Right hindlimb (tissue), 1 donor: Measurements from ENCODE around the gene C2orf69.
"Not testable (repeated sequence)": the region's sequence is repeated elsewhere in the genome, so short reads cannot be mapped to it uniquely, and the experiment has no call there.

Experiments
- DNase-seq: peaks from one replicate; pipeline ENCODE4 v3.0.0-alpha.2; 2018

C2orf69 gene, protein sequence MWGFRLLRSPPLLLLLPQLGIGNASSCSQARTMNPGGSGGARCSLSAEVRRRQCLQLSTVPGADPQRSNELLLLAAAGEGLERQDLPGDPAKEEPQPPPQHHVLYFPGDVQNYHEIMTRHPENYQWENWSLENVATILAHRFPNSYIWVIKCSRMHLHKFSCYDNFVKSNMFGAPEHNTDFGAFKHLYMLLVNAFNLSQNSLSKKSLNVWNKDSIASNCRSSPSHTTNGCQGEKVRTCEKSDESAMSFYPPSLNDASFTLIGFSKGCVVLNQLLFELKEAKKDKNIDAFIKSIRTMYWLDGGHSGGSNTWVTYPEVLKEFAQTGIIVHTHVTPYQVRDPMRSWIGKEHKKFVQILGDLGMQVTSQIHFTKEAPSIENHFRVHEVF

GRCh38 chr2:199911052-199911876 lies at the start of gene C2orf69:
Gene C2orf69 (plus strand): TSS chr2:199911293. CDS start chr2:199911439, 146 bp downstream.
- DNase-seq, result peak; percentile 98

DNA sequence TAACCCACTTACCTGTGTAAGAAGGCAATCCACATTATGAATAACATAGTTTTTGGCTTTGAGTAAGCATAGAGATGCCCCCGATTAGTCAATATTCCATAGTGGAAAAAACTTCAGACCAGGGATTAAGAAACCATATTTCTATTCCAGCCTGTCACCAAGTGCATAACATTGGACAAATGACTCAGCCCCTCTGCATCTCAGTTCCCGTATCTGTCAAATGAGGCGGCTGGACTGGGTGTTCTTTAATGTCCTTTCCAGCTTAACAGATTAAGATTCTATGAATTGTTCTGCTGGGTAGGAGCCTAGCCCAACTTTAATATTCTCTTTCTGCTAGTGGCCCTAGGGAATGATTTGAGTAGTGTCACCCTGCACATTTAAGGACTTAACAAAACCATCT lies 48.3 kb upstream of the C2orf69 start:
- DNase-seq, result no peak

DNA sequence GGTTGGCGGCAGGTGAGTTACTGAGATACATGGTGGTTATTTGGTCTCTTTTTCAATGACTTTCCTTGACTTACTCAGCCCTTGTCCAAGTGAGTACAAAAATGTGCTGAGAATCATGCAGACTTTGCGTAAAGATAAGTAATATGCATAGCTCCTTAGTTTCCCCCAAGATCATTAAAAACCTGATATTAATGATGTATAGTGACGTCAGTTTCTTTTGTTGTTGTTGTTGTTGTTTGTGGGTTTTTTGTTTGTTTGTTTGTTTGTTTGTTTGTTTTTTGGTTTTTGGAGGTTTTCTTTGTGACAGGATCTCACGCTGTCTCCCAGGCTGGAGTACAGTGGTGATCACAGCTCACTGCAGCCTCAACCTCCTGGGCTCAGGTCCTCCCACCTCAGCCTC lies 45.2 kb upstream of the C2orf69 start:
- DNase-seq, result no peak

DNA sequence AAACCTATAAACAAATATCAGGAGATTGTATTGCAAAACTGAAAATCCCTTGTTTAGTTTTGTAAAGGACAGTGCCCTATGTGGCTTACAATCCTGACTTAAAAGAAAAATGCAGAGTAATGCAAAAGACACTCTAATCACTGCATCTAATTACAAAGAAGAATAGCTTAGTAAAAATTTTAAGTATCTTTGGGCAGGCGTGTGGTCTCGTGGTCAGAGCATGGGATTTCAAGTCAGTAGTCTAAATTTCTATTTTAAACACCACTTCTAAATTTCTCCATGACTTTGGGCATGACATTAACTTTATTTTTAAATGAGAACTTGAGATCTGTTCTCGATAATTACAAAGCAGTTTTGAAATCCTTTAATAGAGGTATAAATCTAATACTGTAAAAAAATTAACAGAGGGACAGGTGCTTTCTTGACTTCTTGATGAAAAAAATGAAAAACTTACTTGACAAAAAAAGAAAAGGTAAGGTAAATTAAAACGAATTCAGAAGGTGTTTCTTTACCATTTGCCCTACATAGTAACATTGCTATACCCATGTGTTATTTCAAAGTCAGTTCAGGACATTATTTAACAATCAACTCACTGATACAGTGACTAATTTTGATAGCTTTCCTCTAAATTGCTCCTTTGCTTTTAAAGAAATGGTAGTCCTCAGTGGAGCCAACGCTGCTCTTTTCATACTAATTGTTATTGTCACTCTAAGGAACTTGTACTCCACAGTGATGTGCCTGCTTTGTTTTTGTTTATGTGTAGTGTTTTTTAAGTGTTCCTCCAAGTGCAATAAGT lies 42.5 kb upstream of the C2orf69 start:
- DNase-seq, result no peak

GRCh38 chr2:199869227-199869541 lies 41.9 kb upstream of the C2orf69 start:
- DNase-seq, result no peak

GRCh38 chr2:199869653-199870052 lies 41.4 kb upstream of the C2orf69 start:
- no peak for DNase-seq

DNA sequence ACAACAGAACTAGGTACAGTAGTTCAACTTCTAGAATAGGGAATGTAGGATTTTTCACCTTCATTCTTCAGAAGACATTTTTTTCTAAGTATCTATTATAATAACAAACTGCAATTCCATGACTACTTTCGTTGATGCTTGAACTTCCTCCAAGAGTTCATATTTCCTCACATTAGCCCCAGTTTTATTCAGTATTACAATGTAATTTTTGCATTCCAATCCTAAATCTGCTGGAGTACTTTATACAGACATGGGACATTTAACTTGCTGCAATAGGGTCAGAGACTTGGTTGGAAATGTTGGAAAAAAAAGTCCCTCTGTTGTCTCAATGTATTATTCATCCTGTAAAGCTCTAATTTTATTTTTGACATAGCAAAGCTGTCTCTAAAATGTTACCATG lies 40.5 kb upstream of the C2orf69 start:
- DNase-seq, result no peak

DNA sequence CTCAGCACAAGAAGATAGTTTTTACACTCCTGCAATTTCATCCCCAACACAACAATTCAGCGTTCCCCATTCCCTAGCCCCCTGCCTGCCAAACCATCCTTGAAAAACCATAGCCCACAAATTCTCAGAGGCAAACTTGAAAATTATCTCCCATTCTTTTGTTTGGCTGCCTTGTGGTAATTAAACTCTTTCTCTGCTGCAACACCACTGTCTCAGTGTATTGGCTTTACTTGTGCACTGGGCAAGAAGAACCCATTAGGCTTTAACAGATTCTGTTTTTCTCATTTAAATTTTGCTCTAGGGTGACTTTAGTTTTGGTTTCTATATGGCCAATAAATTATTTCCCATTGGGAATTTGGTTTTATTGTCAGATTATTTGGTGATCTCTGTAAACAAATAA lies 36.9 kb upstream of the C2orf69 start:
- no peak for DNase-seq

GRCh38 chr2:199875400-199875799 lies 35.7 kb upstream of the C2orf69 start:
- DNase-seq, result no peak

DNA sequence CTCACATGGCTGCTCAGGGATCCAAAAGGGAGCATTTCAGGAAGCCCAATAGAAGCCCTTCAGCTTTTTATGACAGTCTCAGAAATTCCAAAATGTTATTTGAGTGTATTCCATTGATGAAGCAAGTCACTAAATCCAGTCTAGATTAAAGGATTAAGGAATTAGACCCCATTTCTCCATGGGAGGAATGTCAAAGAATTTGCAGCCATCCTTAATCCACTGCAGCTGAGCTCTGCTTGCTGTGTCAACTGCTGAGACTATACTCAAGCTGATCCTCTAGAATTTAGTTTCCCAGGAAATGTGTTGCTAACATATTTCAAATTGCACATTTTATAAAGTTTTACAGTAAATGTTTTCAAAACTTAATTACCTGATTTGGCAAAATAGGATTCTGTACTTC lies 28.4 kb upstream of the C2orf69 start:
- DNase-seq, result no peak

- DNase-seq, result no peak
Observed at GRCh38 chr2:199883474-199884212, 27.4 kb upstream of the C2orf69 start.

- no peak for DNase-seq
Observed at GRCh38 chr2:199895406-199895805, 15.7 kb upstream of the C2orf69 start.

- no peak for DNase-seq
Observed at GRCh38 chr2:199896617-199897016, 14.5 kb upstream of the C2orf69 start.

GRCh38 chr2:199901942-199902341 lies 9.2 kb upstream of the C2orf69 start:
- no peak for DNase-seq

GRCh38 chr2:199902486-199903110 lies 8.5 kb upstream of the C2orf69 start:
- no peak for DNase-seq

DNA sequence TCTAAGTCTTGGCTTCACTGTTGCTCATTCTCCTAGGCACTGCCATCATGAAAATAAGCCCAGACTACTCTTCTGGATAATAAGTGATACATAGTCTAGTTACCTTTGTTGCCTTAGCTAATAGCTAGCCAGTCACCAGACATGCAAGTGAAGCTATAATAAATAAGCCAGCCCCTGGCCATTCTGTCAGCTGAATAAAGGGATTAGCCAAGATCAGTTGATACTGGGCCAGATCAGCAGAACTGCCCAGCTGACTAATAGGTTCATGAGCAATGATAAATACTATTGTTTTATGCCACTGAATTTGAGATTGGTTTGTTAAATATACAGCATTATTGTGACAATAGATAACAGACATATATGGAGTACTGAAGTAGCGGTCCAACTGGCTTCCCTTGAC lies 8.0 kb upstream of the C2orf69 start:
- DNase-seq, result no peak

GRCh38 chr2:199907008-199907714 lies 3.9 kb upstream of the C2orf69 start:
- DNase-seq, result no peak

GRCh38 chr2:199910338-199911051 lies 598 bp upstream of the C2orf69 start:
- DNase-seq, result no peak

- no peak for DNase-seq
Observed at GRCh38 chr2:199911877-199912161, 726 bp downstream of the C2orf69 start.

- DNase-seq, result not testable (repeated sequence)
Observed at GRCh38 chr2:199912553-199913114, 1.5 kb downstream of the C2orf69 start.
